HG02970 (cell line): ENCODE data around the gene PSMD12.
"Not testable (repeated sequence)": the region's sequence is repeated elsewhere in the genome, so short reads cannot be mapped to it uniquely, and the experiment has no call there.

ENCODE experiments used
- ATAC-seq: cut with Tn5 transposase; IDR thresholded peaks from one replicate; pipeline ENCODE4 v1.9.1; 2021; ENCODE audit warnings: mild to moderate bottlenecking, moderate library complexity, moderate number of reproducible peaks; ENCODE audit not compliant: unreplicated experiment, low FRiP score

The PSMD12 gene

GRCh38 chr17:67316781-67317180 lies 49.6 kb downstream of the PSMD12 start:
- no peak for ATAC-seq

GRCh38 chr17:67315865-67316264 lies 50.5 kb downstream of the PSMD12 start:
- no peak for ATAC-seq

GRCh38 chr17:67312265-67312664 lies 54.1 kb downstream of the PSMD12 start:
- ATAC-seq = no peak

GRCh38 chr17:67311575-67311974 lies 54.8 kb downstream of the PSMD12 start:
- no peak for ATAC-seq

GRCh38 chr17:67310406-67310805 lies 56.0 kb downstream of the PSMD12 start:
- no peak for ATAC-seq

GRCh38 chr17:67305446-67306235 lies 60.7 kb downstream of the PSMD12 start:
- ATAC-seq = not testable (repeated sequence)

- ATAC-seq = no peak
These were observed 68.9 kb downstream of the PSMD12 start for GRCh38 chr17:67297454-67297960.

GRCh38 chr17:67294451-67295199 lies 71.8 kb downstream of the PSMD12 start:
- ATAC-seq = no peak

- ATAC-seq = no peak
These were observed 72.8 kb downstream of the PSMD12 start for GRCh38 chr17:67293251-67294203.

- no peak for ATAC-seq
These were observed 75.6 kb downstream of the PSMD12 start for GRCh38 chr17:67290711-67291291.

- ATAC-seq = no peak
These were observed 76.1 kb downstream of the PSMD12 start for GRCh38 chr17:67290244-67290643.

- ATAC-seq = no peak
These were observed 77.0 kb downstream of the PSMD12 start for GRCh38 chr17:67289181-67289876.
